GM23248 (cell line): Measurements from ENCODE around the gene QRICH1. TPM values are rescaled to one million over a fixed set of nuclear protein-coding genes. Genes with fewer than 3 reads are reported as not detected.

Experiments
- DNase-seq: peaks from one replicate; pipeline ENCODE4 v3.0.0-alpha.2; 2015
- H2AFZ ChIP-seq: fragments of 200-600 bp; sonication (generic); 2 replicates; pipeline ENCODE4 v1.6.1; 2016; ENCODE audit warnings: antibody characterized with exemption
- H3F3A ChIP-seq: fragments of 200-600 bp; sonication (generic); 2 replicates; pipeline ENCODE4 v1.6.1; 2016; ENCODE audit warnings: mild to moderate bottlenecking, antibody characterized with exemption, mixed run types; ENCODE audit not compliant: insufficient read depth
- H3K27ac ChIP-seq: fragments of 200-600 bp; sonication (generic); 2 replicates; pipeline ENCODE4 v1.5.1; 2016; ENCODE audit warnings: mild to moderate bottlenecking
- H3K27me3 ChIP-seq: fragments of 200-600 bp; sonication (generic); replicated peaks from 2 replicates; pipeline ENCODE4 v1.6.1; 2016; ENCODE audit warnings: mild to moderate bottlenecking; ENCODE audit not compliant: insufficient read depth
- H3K36me3 ChIP-seq: fragments of 200-600 bp; sonication (generic); 2 replicates; pipeline ENCODE4 v1.6.1; 2016; ENCODE audit warnings: low read depth, mild to moderate bottlenecking
- H3K4me1 ChIP-seq: fragments of 200-600 bp; sonication (generic); 2 replicates; pipeline ENCODE4 v1.6.1; 2016; ENCODE audit warnings: mild to moderate bottlenecking; ENCODE audit not compliant: insufficient read depth
- H3K4me2 ChIP-seq: fragments of 200-600 bp; sonication (generic); one replicate; pipeline ENCODE4 v1.6.1; 2016; ENCODE audit warnings: mild to moderate bottlenecking; ENCODE audit not compliant: unreplicated experiment
- H3K4me3 ChIP-seq: fragments of 200-600 bp; sonication (generic); 2 replicates; pipeline ENCODE4 v1.5.1; 2016; ENCODE audit warnings: mild to moderate bottlenecking
- H3K79me2 ChIP-seq: fragments of 200-600 bp; sonication (generic); 2 replicates; pipeline ENCODE4 v1.6.1; 2016; ENCODE audit warnings: mild to moderate bottlenecking; ENCODE audit not compliant: insufficient read depth
- H3K9ac ChIP-seq: fragments of 200-600 bp; sonication (generic); 2 replicates; pipeline ENCODE4 v1.6.1; 2016; ENCODE audit warnings: mild to moderate bottlenecking
- H3K9me2 ChIP-seq: fragments of 200-600 bp; sonication (generic); 2 replicates; pipeline ENCODE4 v1.6.1; 2016; ENCODE audit warnings: mixed run types, mild to moderate bottlenecking, moderate library complexity; ENCODE audit not compliant: insufficient read depth
- H3K9me3 ChIP-seq: fragments of 200-600 bp; sonication (generic); one replicate; pipeline ENCODE4 v1.6.1; 2017; ENCODE audit warnings: low read depth
- H4K20me1 ChIP-seq: fragments of 200-600 bp; sonication (generic); 2 replicates; pipeline ENCODE4 v1.6.0; 2016; ENCODE audit not compliant: insufficient read depth
- EZH2 ChIP-seq: fragments of 200-600 bp; sonication (generic); IDR thresholded peaks from 2 replicates; pipeline ENCODE4 v1.6.1; 2018; ENCODE audit warnings: antibody characterized with exemption, mild to moderate bottlenecking; ENCODE audit not compliant: insufficient read depth, poor library complexity, severe bottlenecking
- EZH2phosphoT487 ChIP-seq: fragments of 200-600 bp; sonication (generic); IDR thresholded peaks from 2 replicates; pipeline ENCODE4 v1.6.1; 2018; ENCODE audit warnings: antibody characterized with exemption, moderate library complexity, mild to moderate bottlenecking, low read depth; ENCODE audit not compliant: insufficient read depth
- WGBS, 2 experiments: methylation state at CpG; one replicate each; pipeline ENCODE4 v1.1.6; 2015 to 2017; ENCODE audit warnings: low lambda C conversion rate in 2 of 2, low coverage in 1 of 2; ENCODE audit errors: missing lambda C conversion rate in 2 of 2; 5-methylcytosine and 5-hydroxymethylcytosine counted together
- in situ Hi-C: fragments of 300-500 bp; cut with MboI; formaldehyde crosslinking; loops from 2 replicates; pipeline ENCODE4 v1.15.0; 2020
- polyA plus RNA-seq: library from polyadenylated mRNA; unstranded; fragments of >200 nt; fragmentation: Nextera tagmentation; extraction: Ambion mirVana; gene quantifications from 2 replicates; pipeline ENCODE4 v1.2.1, GENCODE V29; 2016
- total RNA-seq: library from RNA; depleted of rRNA; stranded (reverse); fragments of >200 nt; shearing (Covaris generic); gene quantifications from 2 replicates; pipeline ENCODE4 v1.2.3, GENCODE V29; 2014

QRICH1 gene
- total and polyA plus RNA-seq, 2 experiments from 2014 or later: 29.0 to 107 TPM

- Histone ChIP-seq H3K9me2 (no peaks in the 10 kb centered on the region), H3F3A (no peaks in the 10 kb centered on the region), H2AFZ (no peak overlapping the region), H3K9me3 (no peaks in the 10 kb centered on the region), H4K20me1 (no peaks in the 10 kb centered on the region), H3K4me3 (no peak overlapping the region), H3K79me2 (peaks cover 100% of the 10 kb centered on the region), H3K27me3 (no peaks in the 10 kb centered on the region), H3K4me1 (no peaks in the 10 kb centered on the region), H3K9ac (no peak overlapping the region), H3K27ac (no peak overlapping the region), H3K36me3 (peaks cover 48% of the 10 kb centered on the region), H3K4me2 (no peak overlapping the region)
- DNase-seq: no peak
- 79 to 91% methylated on average over 4 of the region's 4 CpGs for WGBS, 2 experiments
- no peak for TF ChIP-seq EZH2
- TF ChIP-seq EZH2phosphoT487: no peak
- in situ Hi-C loops: no loop called here
These were observed 17.2 kb downstream of the QRICH1 start for GRCh38 chr3:49076646-49077045.

- peaks cover 100% of the 10 kb centered on the region for H3K79me2 ChIP-seq
- 96 to 98% methylated on average over 12 to 13 of the region's 13 CpGs for WGBS, 2 experiments
- H3F3A ChIP-seq: no peaks in the 10 kb centered on the region
- H3K27ac ChIP-seq: no peak overlapping the region
- no peak overlapping the region for H3K4me3 ChIP-seq
- peaks cover 52% of the 10 kb centered on the region for H3K36me3 ChIP-seq
- H4K20me1 ChIP-seq: no peaks in the 10 kb centered on the region
- no peaks in the 10 kb centered on the region for H3K9me3 ChIP-seq
- H3K4me2 ChIP-seq: no peak overlapping the region
- H3K27me3 ChIP-seq: no peaks in the 10 kb centered on the region
- no peak overlapping the region for H2AFZ ChIP-seq
- H3K9me2 ChIP-seq: no peaks in the 10 kb centered on the region
- in situ Hi-C loops: no loop called here
- DNase-seq: no peak
- no peak overlapping the region for H3K9ac ChIP-seq
- no peaks in the 10 kb centered on the region for H3K4me1 ChIP-seq
- TF ChIP-seq EZH2 (no peak), EZH2phosphoT487 (no peak)
These were observed 17.8 kb downstream of the QRICH1 start for GRCh38 chr3:49076116-49076515.

GRCh38 chr3:49058011-49058410 is 35.9 kb downstream of the QRICH1 start:
- in situ Hi-C loops: no loop called here
- no peak for DNase-seq
- H2AFZ ChIP-seq: no peak overlapping the region
- TF ChIP-seq EZH2phosphoT487 (no peak), EZH2 (no peak)
- no peak overlapping the region for H3K4me2 ChIP-seq
- WGBS, 2 experiments: 94 to 95% methylated on average over 7 of the region's 7 CpGs
- peaks cover 33% of the 10 kb centered on the region; the same call in 1 of the 2 replicates for H3K36me3 ChIP-seq
- H3K27ac ChIP-seq: no peak overlapping the region
- H3K4me3 ChIP-seq: no peak overlapping the region
- peaks cover 10% of the 10 kb centered on the region; the same call in 1 of the 2 replicates for H3F3A ChIP-seq
- no peaks in the 10 kb centered on the region for H3K4me1 ChIP-seq
- peaks cover 85% of the 10 kb centered on the region for H3K79me2 ChIP-seq
- H3K9ac ChIP-seq: no peak overlapping the region
- no peaks in the 10 kb centered on the region for H4K20me1 ChIP-seq
- H3K27me3 ChIP-seq: no peaks in the 10 kb centered on the region
- no peaks in the 10 kb centered on the region for H3K9me2 ChIP-seq
- H3K9me3 ChIP-seq: no peaks in the 10 kb centered on the region

GRCh38 chr3:49057268-49057667 is 36.6 kb downstream of the QRICH1 start:
- Histone ChIP-seq H3K9ac (no peak overlapping the region), H3K9me3 (no peaks in the 10 kb centered on the region), H3K79me2 (peaks cover 85% of the 10 kb centered on the region), H3K36me3 (peaks cover 36% of the 10 kb centered on the region; the same call in 1 of the 2 replicates), H3K4me3 (no peak overlapping the region), H3K4me1 (no peaks in the 10 kb centered on the region), H3K27me3 (no peaks in the 10 kb centered on the region), H3F3A (peaks cover 10% of the 10 kb centered on the region; the same call in 1 of the 2 replicates), H2AFZ (no peak overlapping the region), H3K4me2 (no peak overlapping the region), H3K27ac (no peak overlapping the region), H3K9me2 (no peaks in the 10 kb centered on the region), H4K20me1 (no peaks in the 10 kb centered on the region)
- no peak for DNase-seq
- 95 to 96% methylated on average over 10 of the region's 10 CpGs for WGBS, 2 experiments
- no peak for TF ChIP-seq EZH2
- in situ Hi-C loops: no loop called here
